Measurements from ENCODE around the gene ARRDC5. TPM values are rescaled to one million over a fixed set of nuclear protein-coding genes. Genes with fewer than 3 reads are reported as not detected.
"Not testable (repeated sequence)": the region's sequence is repeated elsewhere in the genome, so short reads cannot be mapped to it uniquely, and the experiment has no call there.

Gene ARRDC5
- polyA plus RNA-seq, 4 donors, result 0.10 to 0.12 TPM; not detected in 2

- H3K4me1 ChIP-seq (ENCODE audit: control insufficient read depth in 3 of 3, insufficient read depth in 2 of 3, low read depth in 1 of 3, low read length in 2 of 3), result peaks cover 0 to 5% (median 2%) of the 10 kb centered on the region in 3 donors
- FAIRE-seq, result no peak
These were observed 32.5 kb downstream of the ARRDC5 start for GRCh38 chr19:4870025-4870700.

GRCh38 chr19:4868286-4868834 is 34.3 kb downstream of the ARRDC5 start:
- Histone ChIP-seq H3K9me3 (ENCODE audit: control insufficient read depth in 2 of 2, insufficient read depth in 1 of 2, low read depth in 1 of 2, low read length in 1 of 2) (peaks cover 0 to 3% of the 10 kb centered on the region in 2 donors), H3K27me3 (ENCODE audit: control insufficient read depth in 3 of 3, insufficient read depth in 3 of 3, low read length in 3 of 3) (no peaks in the 10 kb centered on the region), H3K4me3 (ENCODE audit: low read depth in 1 of 3, low read length in 3 of 3) (no peak overlapping the region), H3K36me3 (ENCODE audit: control insufficient read depth in 3 of 3, insufficient read depth in 2 of 3, low read depth in 1 of 3, low read length in 3 of 3) (peaks cover 0 to 17% (median 0%) of the 10 kb centered on the region in 3 donors), H3K27ac (ENCODE audit: low read depth in 1 of 3, low read length in 2 of 3) (peak overlapping the region in 2 of 3 donors; percentile 9 to 32), H3K4me1 (ENCODE audit: control insufficient read depth in 3 of 3, insufficient read depth in 2 of 3, low read depth in 1 of 3, low read length in 2 of 3) (peaks cover 0 to 5% (median 2%) of the 10 kb centered on the region in 3 donors)
- 45 to 60% (median 50%) methylated on average over 10 of the region's 10 CpGs for WGBS, 3 donors
- no peak for FAIRE-seq
- DNase-seq, result no peak

More at GRCh38 chr19:4870025-4870700, 32.5 kb downstream of the ARRDC5 start:
- H3K27ac ChIP-seq (ENCODE audit: low read depth in 1 of 3, low read length in 2 of 3), result peak overlapping the region in 1 of 3 donors; percentile 62
- WGBS, 3 donors, result 63 to 72% (median 68%) methylated on average over 10 of the region's 10 CpGs
- H3K36me3 ChIP-seq (ENCODE audit: control insufficient read depth in 3 of 3, insufficient read depth in 2 of 3, low read depth in 1 of 3, low read length in 3 of 3), result peaks cover 0 to 3% (median 0%) of the 10 kb centered on the region in 3 donors
- H3K4me3 ChIP-seq (ENCODE audit: low read depth in 1 of 3, low read length in 3 of 3), result no peak overlapping the region
- DNase-seq, result peak; percentile 61 to 77
- peaks cover 0 to 3% of the 10 kb centered on the region in 2 donors for H3K9me3 ChIP-seq (ENCODE audit: control insufficient read depth in 2 of 2, insufficient read depth in 1 of 2, low read depth in 1 of 2, low read length in 1 of 2)
- no peaks in the 10 kb centered on the region for H3K27me3 ChIP-seq (ENCODE audit: control insufficient read depth in 3 of 3, insufficient read depth in 3 of 3, low read length in 3 of 3)

GRCh38 chr19:4867534-4868285 is 35.0 kb downstream of the ARRDC5 start, which contains the start of gene PLIN3:
TSS of gene PLIN3 (minus strand) at chr19:4867667. CDS start at chr19:4861394, 6,273 bp downstream.
- Histone ChIP-seq H3K9me3 (ENCODE audit: control insufficient read depth in 2 of 2, insufficient read depth in 1 of 2, low read depth in 1 of 2, low read length in 1 of 2) (peaks cover 0 to 3% of the 10 kb centered on the region in 2 donors), H3K27me3 (ENCODE audit: control insufficient read depth in 3 of 3, insufficient read depth in 3 of 3, low read length in 3 of 3) (no peaks in the 10 kb centered on the region), H3K27ac (ENCODE audit: low read depth in 1 of 3, low read length in 2 of 3) (peak within 1 kb of the TSS; percentile 85 to 92 (median 91)), H3K4me3 (ENCODE audit: low read depth in 1 of 3, low read length in 3 of 3) (peak within 1 kb of the TSS; percentile 62 to 85 (median 68)), H3K4me1 (ENCODE audit: control insufficient read depth in 3 of 3, insufficient read depth in 2 of 3, low read depth in 1 of 3, low read length in 2 of 3) (peaks cover 0 to 5% (median 2%) of the 10 kb centered on the region in 3 donors), H3K36me3 (ENCODE audit: control insufficient read depth in 3 of 3, insufficient read depth in 2 of 3, low read depth in 1 of 3, low read length in 3 of 3) (peaks cover 0 to 22% (median 0%) of the 10 kb centered on the region in 3 donors)
- WGBS, 3 donors, result 1 to 5% (median 3%) methylated on average over 24 to 46 of the region's 46 CpGs
- DNase-seq (peak; percentile 95 to 97), FAIRE-seq (no peak)

GRCh38 chr19:4866595-4867424 is 35.9 kb downstream of the ARRDC5 start:
- no peak for FAIRE-seq
- peak overlapping the region; percentile 62 to 85 (median 68) for H3K4me3 ChIP-seq (ENCODE audit: low read depth in 1 of 3, low read length in 3 of 3)
- H3K36me3 ChIP-seq (ENCODE audit: control insufficient read depth in 3 of 3, insufficient read depth in 2 of 3, low read depth in 1 of 3, low read length in 3 of 3), result peaks cover 0 to 27% (median 0%) of the 10 kb centered on the region in 3 donors
- H3K27me3 ChIP-seq (ENCODE audit: control insufficient read depth in 3 of 3, insufficient read depth in 3 of 3, low read length in 3 of 3), result no peaks in the 10 kb centered on the region
- peaks cover 0 to 10% (median 2%) of the 10 kb centered on the region in 3 donors for H3K4me1 ChIP-seq (ENCODE audit: control insufficient read depth in 3 of 3, insufficient read depth in 2 of 3, low read depth in 1 of 3, low read length in 2 of 3)
- H3K9me3 ChIP-seq (ENCODE audit: control insufficient read depth in 2 of 2, insufficient read depth in 1 of 2, low read depth in 1 of 2, low read length in 1 of 2), result peaks cover 0 to 3% of the 10 kb centered on the region in 2 donors
- H3K27ac ChIP-seq (ENCODE audit: low read depth in 1 of 3, low read length in 2 of 3), result peak overlapping the region; percentile 85 to 92 (median 91)
- WGBS, 3 donors, result 1 to 3% (median 1%) methylated on average over 19 to 22 of the region's 22 CpGs
- peak; percentile 51 to 74 for DNase-seq

GRCh38 chr19:4861147-4861546 is 41.5 kb downstream of the ARRDC5 start:
- peak overlapping the region in 2 of 3 donors; percentile 37 to 71 for H3K4me3 ChIP-seq (ENCODE audit: low read depth in 1 of 3, low read length in 3 of 3)
- H3K9me3 ChIP-seq (ENCODE audit: control insufficient read depth in 2 of 2, insufficient read depth in 1 of 2, low read depth in 1 of 2, low read length in 1 of 2), result no peaks in the 10 kb centered on the region
- peaks cover 2 to 76% (median 6%) of the 10 kb centered on the region in 3 donors for H3K36me3 ChIP-seq (ENCODE audit: control insufficient read depth in 3 of 3, insufficient read depth in 2 of 3, low read depth in 1 of 3, low read length in 3 of 3)
- FAIRE-seq (no peak), DNase-seq (peak; percentile 95 to 98)
- peak overlapping the region; percentile 80 to 92 (median 91) for H3K27ac ChIP-seq (ENCODE audit: low read depth in 1 of 3, low read length in 2 of 3)
- 11 to 57% (median 37%) methylated on average over 9 to 10 of the region's 10 CpGs for WGBS, 3 donors
- H3K27me3 ChIP-seq (ENCODE audit: control insufficient read depth in 3 of 3, insufficient read depth in 3 of 3, low read length in 3 of 3), result no peaks in the 10 kb centered on the region
- H3K4me1 ChIP-seq (ENCODE audit: control insufficient read depth in 3 of 3, insufficient read depth in 2 of 3, low read depth in 1 of 3, low read length in 2 of 3), result peaks cover 0 to 29% (median 0%) of the 10 kb centered on the region in 3 donors

- FAIRE-seq, result no peak
- no peak for DNase-seq
- Histone ChIP-seq H3K4me3 (ENCODE audit: low read depth in 1 of 3, low read length in 3 of 3) (no peak overlapping the region), H3K27ac (ENCODE audit: low read depth in 1 of 3, low read length in 2 of 3) (no peak overlapping the region), H3K4me1 (ENCODE audit: control insufficient read depth in 3 of 3, insufficient read depth in 2 of 3, low read depth in 1 of 3, low read length in 2 of 3) (peaks cover 0 to 37% (median 0%) of the 10 kb centered on the region in 3 donors), H3K36me3 (ENCODE audit: control insufficient read depth in 3 of 3, insufficient read depth in 2 of 3, low read depth in 1 of 3, low read length in 3 of 3) (peaks cover 7 to 88% (median 8%) of the 10 kb centered on the region in 3 donors), H3K27me3 (ENCODE audit: control insufficient read depth in 3 of 3, insufficient read depth in 3 of 3, low read length in 3 of 3) (no peaks in the 10 kb centered on the region), H3K9me3 (ENCODE audit: control insufficient read depth in 2 of 2, insufficient read depth in 1 of 2, low read depth in 1 of 2, low read length in 1 of 2) (no peaks in the 10 kb centered on the region)
- WGBS, 3 donors, result 95 to 98% (median 97%) methylated on average over 11 of the region's 11 CpGs
These were observed 43.0 kb downstream of the ARRDC5 start for GRCh38 chr19:4859697-4860096.

GRCh38 chr19:4856468-4856867 is 46.2 kb downstream of the ARRDC5 start:
- Histone ChIP-seq H3K4me1 (ENCODE audit: control insufficient read depth in 3 of 3, insufficient read depth in 2 of 3, low read depth in 1 of 3, low read length in 2 of 3) (peaks cover 0 to 28% (median 0%) of the 10 kb centered on the region in 3 donors), H3K36me3 (ENCODE audit: control insufficient read depth in 3 of 3, insufficient read depth in 2 of 3, low read depth in 1 of 3, low read length in 3 of 3) (peaks cover 7 to 96% (median 10%) of the 10 kb centered on the region in 3 donors)
- not testable (repeated sequence) for H3K4me3 ChIP-seq (ENCODE audit: low read depth in 1 of 3, low read length in 3 of 3); H3K27ac ChIP-seq (ENCODE audit: low read depth in 1 of 3, low read length in 2 of 3); DNase-seq; FAIRE-seq; H3K9me3 ChIP-seq (ENCODE audit: control insufficient read depth in 2 of 2, insufficient read depth in 1 of 2, low read depth in 1 of 2, low read length in 1 of 2); H3K27me3 ChIP-seq (ENCODE audit: control insufficient read depth in 3 of 3, insufficient read depth in 3 of 3, low read length in 3 of 3)
- 88 to 94% (median 90%) methylated on average over 12 of the region's 12 CpGs for WGBS, 3 donors

All from small intestine (tissue), 7 donors.